ENCODE results near the gene TAOK1.

The TAOK1 gene

GRCh38 chr17:29593591-29594518, 203.7 kb downstream of the TAOK1 start:
- DNase-seq, result peak; percentile 44
- Histone ChIP-seq H3K27me3 (ENCODE audit: insufficient read depth, low read depth, severe bottlenecking) (no peaks in the 10 kb centered on the region), H3K4me3 (ENCODE audit: low read depth, low read length) (peak overlapping the region; percentile 58), H3K27ac (peak overlapping the region; percentile 76), H3K9me3 (ENCODE audit: severe bottlenecking) (no peaks in the 10 kb centered on the region), H3K36me3 (no peaks in the 10 kb centered on the region)
- TF ChIP-seq CTCF (IDR thresholded peaks at IDR 0.05; ENCODE audit: low read depth, low read length), result peak; percentile 55

- Histone ChIP-seq H3K27ac (peak overlapping the region; percentile 76; the same call in 1 of the 2 replicates), H3K36me3 (no peaks in the 10 kb centered on the region), H3K9me3 (ENCODE audit: severe bottlenecking) (no peaks in the 10 kb centered on the region), H3K27me3 (ENCODE audit: insufficient read depth, low read depth, severe bottlenecking) (no peaks in the 10 kb centered on the region), H3K4me3 (ENCODE audit: low read depth, low read length) (peak overlapping the region; percentile 58)
- TF ChIP-seq CTCF (IDR thresholded peaks at IDR 0.05; ENCODE audit: low read depth, low read length), result no peak
- no peak for DNase-seq
Measured at GRCh38 chr17:29594519-29595090, 204.4 kb downstream of the TAOK1 start.

- H3K27ac ChIP-seq, result no peak overlapping the region
- no peaks in the 10 kb centered on the region; the same call in 1 of the 2 replicates for H3K36me3 ChIP-seq
- no peak overlapping the region for H3K4me3 ChIP-seq (ENCODE audit: low read depth, low read length)
- no peaks in the 10 kb centered on the region for H3K9me3 ChIP-seq (ENCODE audit: severe bottlenecking)
- no peak for TF ChIP-seq CTCF (IDR thresholded peaks at IDR 0.05; ENCODE audit: low read depth, low read length)
- H3K27me3 ChIP-seq (ENCODE audit: insufficient read depth, low read depth, severe bottlenecking), result no peaks in the 10 kb centered on the region
- DNase-seq, result no peak
Measured at GRCh38 chr17:29595107-29595942, 205.2 kb downstream of the TAOK1 start.

- Histone ChIP-seq H3K9me3 (ENCODE audit: severe bottlenecking) (no peaks in the 10 kb centered on the region), H3K4me3 (ENCODE audit: low read depth, low read length) (no peak overlapping the region), H3K27ac (no peak overlapping the region), H3K27me3 (ENCODE audit: insufficient read depth, low read depth, severe bottlenecking) (no peaks in the 10 kb centered on the region), H3K36me3 (no peaks in the 10 kb centered on the region; the same call in 1 of the 2 replicates)
- no peak for DNase-seq
- no peak for TF ChIP-seq CTCF (IDR thresholded peaks at IDR 0.05; ENCODE audit: low read depth, low read length)
Measured at GRCh38 chr17:29595943-29596774, 206.0 kb downstream of the TAOK1 start.

GRCh38 chr17:29596811-29597210, 206.6 kb downstream of the TAOK1 start:
- no peaks in the 10 kb centered on the region; the same call in 1 of the 2 replicates for H3K36me3 ChIP-seq
- H3K27ac ChIP-seq, result no peak overlapping the region
- no peak for DNase-seq
- TF ChIP-seq CTCF (IDR thresholded peaks at IDR 0.05; ENCODE audit: low read depth, low read length), result no peak
- H3K4me3 ChIP-seq (ENCODE audit: low read depth, low read length), result no peak overlapping the region
- H3K27me3 ChIP-seq (ENCODE audit: insufficient read depth, low read depth, severe bottlenecking), result no peaks in the 10 kb centered on the region
- no peaks in the 10 kb centered on the region for H3K9me3 ChIP-seq (ENCODE audit: severe bottlenecking)

Measured in WERI-Rb-1 (cell line).